Gastrocnemius medialis (tissue), 4 donors: ENCODE results near the gene APOL4. TPM values are rescaled to one million over a fixed set of nuclear protein-coding genes. Genes with fewer than 3 reads are reported as not detected.

Experiments
- ATAC-seq, 2 donors: fragments of 150-250 bp; one replicate each; pipeline ENCODE4 v1.9.1; 2016
- DNase-seq, 2 donors: peaks; one replicate each; pipeline ENCODE4 v3.0.0-alpha.2; 2019
- H3K27ac ChIP-seq, 4 donors: fragments of 200-600 bp; sonication (generic); 1 replicate in 1 of 4; 2 replicates in 3 of 4; pipeline ENCODE4 v1.5.1; 2016 to 2018; ENCODE audit warnings: mild to moderate bottlenecking in 2 of 4, moderate library complexity in 1 of 4
- H3K27me3 ChIP-seq, 3 donors: fragments of 200-600 bp; sonication (generic) in 2 of 3; 1 replicate in 1 of 3; 2 replicates in 2 of 3; pipeline versions ENCODE4 v1.5.1 to v1.6.0; 2016 to 2019; ENCODE audit warnings: mild to moderate bottlenecking in 1 of 3, moderate library complexity in 1 of 3
- H3K36me3 ChIP-seq, 2 donors: fragments of 200-600 bp; sonication (generic) in 1 of 2; one replicate each; pipeline ENCODE4 v1.5.1; 2017 to 2018
- H3K4me1 ChIP-seq, 2 donors: fragments of 200-600 bp; sonication (generic) in 1 of 2; one replicate each; pipeline ENCODE4 v1.5.1; 2016 to 2017; ENCODE audit warnings: mild to moderate bottlenecking in 2 of 2
- H3K4me3 ChIP-seq, 4 donors: fragments of 200-600 bp; sonication (generic) in 3 of 4; 1 replicate in 1 of 4; 2 replicates in 3 of 4; pipeline ENCODE4 v1.5.1; 2016 to 2019; ENCODE audit warnings: mild to moderate bottlenecking in 2 of 4
- H3K9me3 ChIP-seq, 3 donors: fragments of 200-600 bp; sonication (generic) in 2 of 3; 1 replicate in 1 of 3; 2 replicates in 2 of 3; pipeline ENCODE4 v1.5.1; 2016 to 2019
- CTCF ChIP-seq, 5 experiments: fragments of 450-650 bp in 3 of 5; fragments of 200-600 bp in 2 of 5; sonication (generic) in 2 of 5; IDR thresholded peaks in 4 of 5; conservative IDR thresholded peaks in 1 of 5; 1 replicate in 4 of 5; 2 replicates in 1 of 5; pipeline ENCODE4 v1.5.1; 2016 to 2019; ENCODE audit warnings: antibody characterized with exemption in 5 of 5, mild to moderate bottlenecking in 3 of 5, moderate library complexity in 3 of 5
- POLR2A ChIP-seq, 2 donors: fragments of 450-650 bp; IDR thresholded peaks; one replicate each; pipeline ENCODE4 v1.6.1; 2017; ENCODE audit warnings: antibody characterized with exemption in 2 of 2, mild to moderate bottlenecking in 2 of 2, moderate library complexity in 2 of 2
- in situ Hi-C, 4 donors: fragments of 200-750 bp; cut with MboI; loops; one replicate each; pipeline versions ENCODE4 v1.15.0 to v1.8.0; 2017; ENCODE audit warnings: low sequenced_read_pairs in 4 of 4
- intact Hi-C: fragments of 100-400 bp; cut with DNase I; formaldehyde crosslinking; loops from one replicate; pipeline ENCODE4 v1.15.1; 2023; ENCODE audit warnings: low total_unique reads
- total RNA-seq, 4 donors: library from RNA; depleted of rRNA; stranded (reverse); fragments of >200 nt; gene quantifications; one replicate each; pipeline versions ENCODE4 v1.1.0 to v1.2.3, GENCODE V29; 2016

APOL4 gene
- total RNA-seq, 4 donors from 2014 or later, result 1.5 to 2.3 (median 2.0) TPM; not detected in 1

GRCh38 chr22:36171941-36172340 lies 29.7 kb downstream of the APOL4 start:
- DNase-seq (no peak), ATAC-seq (no peak)
- no peak overlapping the region for H3K4me3 ChIP-seq
- intact Hi-C loops (no loop called here), in situ Hi-C loops (no loop called here)
- TF ChIP-seq CTCF (IDR thresholded peaks at IDR 0.05 in 4 of 5, conservative IDR thresholded peaks at IDR 0.05 in 1 of 5) (no peak), POLR2A (IDR thresholded peaks at IDR 0.05) (no peak)
- no peak overlapping the region for H3K27ac ChIP-seq
- H3K36me3 ChIP-seq, result no peaks in the 10 kb centered on the region
- H3K27me3 ChIP-seq, result no peaks in the 10 kb centered on the region
- no peaks in the 10 kb centered on the region for H3K4me1 ChIP-seq
- H3K9me3 ChIP-seq, result no peaks in the 10 kb centered on the region

GRCh38 chr22:36166518-36167220 lies 34.9 kb downstream of the APOL4 start:
- no peak for ATAC-seq
- H3K4me1 ChIP-seq, result peaks cover 0 to 7% of the 10 kb centered on the region in 2 donors
- in situ Hi-C loops, result no loop called here
- H3K27ac ChIP-seq, result no peak overlapping the region
- H3K9me3 ChIP-seq, result no peaks in the 10 kb centered on the region
- no peak overlapping the region for H3K4me3 ChIP-seq
- H3K27me3 ChIP-seq, result no peaks in the 10 kb centered on the region
- no peaks in the 10 kb centered on the region for H3K36me3 ChIP-seq
- intact Hi-C loops, result no loop called here
- no peak for DNase-seq
- TF ChIP-seq CTCF (IDR thresholded peaks at IDR 0.05 in 4 of 5, conservative IDR thresholded peaks at IDR 0.05 in 1 of 5) (no peak), POLR2A (IDR thresholded peaks at IDR 0.05) (no peak)

GRCh38 chr22:36166086-36166485 lies 35.5 kb downstream of the APOL4 start:
- H3K27me3 ChIP-seq, result no peaks in the 10 kb centered on the region
- in situ Hi-C loops (no loop called here), intact Hi-C loops (no loop called here)
- no peaks in the 10 kb centered on the region for H3K9me3 ChIP-seq
- H3K4me3 ChIP-seq, result no peak overlapping the region
- TF ChIP-seq CTCF (IDR thresholded peaks at IDR 0.05 in 4 of 5, conservative IDR thresholded peaks at IDR 0.05 in 1 of 5) (no peak), POLR2A (IDR thresholded peaks at IDR 0.05) (no peak)
- no peaks in the 10 kb centered on the region for H3K36me3 ChIP-seq
- no peak overlapping the region for H3K27ac ChIP-seq
- DNase-seq, result no peak
- ATAC-seq, result no peak
- H3K4me1 ChIP-seq, result peaks cover 0 to 12% of the 10 kb centered on the region in 2 donors

GRCh38 chr22:36165141-36165540 lies 36.5 kb downstream of the APOL4 start:
- H3K4me1 ChIP-seq, result peaks cover 0 to 16% of the 10 kb centered on the region in 2 donors
- H3K36me3 ChIP-seq, result no peaks in the 10 kb centered on the region
- ATAC-seq (no peak), DNase-seq (no peak)
- H3K9me3 ChIP-seq, result no peaks in the 10 kb centered on the region
- H3K4me3 ChIP-seq, result no peak overlapping the region
- TF ChIP-seq POLR2A (IDR thresholded peaks at IDR 0.05) (no peak), CTCF (IDR thresholded peaks at IDR 0.05 in 4 of 5, conservative IDR thresholded peaks at IDR 0.05 in 1 of 5) (no peak)
- intact Hi-C loops (no loop called here), in situ Hi-C loops (no loop called here)
- H3K27ac ChIP-seq, result no peak overlapping the region
- no peaks in the 10 kb centered on the region for H3K27me3 ChIP-seq

- Histone ChIP-seq H3K36me3 (no peaks in the 10 kb centered on the region), H3K4me3 (no peak overlapping the region), H3K27ac (no peak overlapping the region), H3K9me3 (no peaks in the 10 kb centered on the region), H3K27me3 (no peaks in the 10 kb centered on the region), H3K4me1 (peaks cover 0 to 16% of the 10 kb centered on the region in 2 donors)
- in situ Hi-C loops (no loop called here), intact Hi-C loops (no loop called here)
- ATAC-seq (no peak), DNase-seq (no peak)
- TF ChIP-seq POLR2A (IDR thresholded peaks at IDR 0.05), result no peak
- no peak for TF ChIP-seq CTCF (IDR thresholded peaks at IDR 0.05 in 4 of 5, conservative IDR thresholded peaks at IDR 0.05 in 1 of 5)
Measured at GRCh38 chr22:36164621-36165020, 37.0 kb downstream of the APOL4 start.
